Skeletal muscle tissue (tissue), 4 donors: ENCODE results near the gene C1QTNF8. TPM values are rescaled to one million over a fixed set of nuclear protein-coding genes. Genes with fewer than 3 reads are reported as not detected.

Experiments
- H3K27ac ChIP-seq: one replicate; pipeline ENCODE4 v1.7.0; 2013; ENCODE audit warnings: mild to moderate bottlenecking, low read depth, low read length, inconsistent platforms
- H3K27me3 ChIP-seq, 3 donors: one replicate each; pipeline ENCODE4 v1.7.0; 2013; ENCODE audit warnings: low read length in 3 of 3; ENCODE audit not compliant: control insufficient read depth in 3 of 3, insufficient read depth in 3 of 3
- H3K36me3 ChIP-seq, 3 donors: one replicate each; pipeline ENCODE4 v1.7.0; 2013; ENCODE audit warnings: low read length in 3 of 3; ENCODE audit not compliant: control insufficient read depth in 3 of 3, insufficient read depth in 3 of 3
- H3K4me1 ChIP-seq, 3 donors: one replicate each; pipeline ENCODE4 v1.7.0; 2013; ENCODE audit warnings: low read length in 3 of 3, mild to moderate bottlenecking in 3 of 3; ENCODE audit not compliant: control insufficient read depth in 3 of 3, insufficient read depth in 3 of 3
- H3K4me3 ChIP-seq, 3 donors: one replicate each; pipeline ENCODE4 v1.7.0; 2013; ENCODE audit warnings: low read length in 3 of 3
- H3K9ac ChIP-seq, 3 donors: one replicate each; pipeline ENCODE4 v1.7.0; 2013; ENCODE audit warnings: low read length in 3 of 3, mild to moderate bottlenecking in 3 of 3, moderate library complexity in 2 of 3, low read depth in 1 of 3
- H3K9me3 ChIP-seq, 3 donors: one replicate each; pipeline ENCODE4 v1.7.0; 2013; ENCODE audit warnings: low read length in 3 of 3; ENCODE audit not compliant: control insufficient read depth in 3 of 3
- total RNA-seq: library from RNA; depleted of rRNA; stranded (reverse); fragments of >200 nt; gene quantifications from one replicate; pipeline ENCODE4 v1.2.3, GENCODE V29; 2014
- donor health status: Osteomylitis.

Gene C1QTNF8
- total RNA-seq, 1 donor from 2014 or later: not detected

DNA sequence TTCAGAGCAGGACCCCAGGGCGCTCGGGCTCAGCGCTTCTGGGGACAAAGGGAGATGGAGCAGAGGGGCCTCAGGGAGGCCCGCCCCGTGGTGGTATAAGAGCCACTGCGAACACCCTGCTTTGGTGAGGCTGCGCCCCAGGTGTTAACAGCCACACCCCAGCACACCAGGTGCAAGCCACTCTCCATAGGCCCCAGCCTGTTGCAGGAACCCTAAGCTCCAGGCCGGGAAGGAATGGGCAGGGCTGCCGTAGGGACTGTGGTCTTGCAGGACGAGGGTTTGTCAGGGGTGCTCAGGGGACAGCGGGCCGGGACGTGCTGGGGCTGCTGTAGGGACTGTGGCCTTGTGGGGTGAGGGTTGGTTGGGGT, 40.5 kb downstream of the C1QTNF8 start:
- H3K4me1 ChIP-seq: peaks cover 0 to 3% (median 0%) of the 10 kb centered on the region in 3 donors
- no peak overlapping the region for H3K9ac ChIP-seq
- peaks cover 15 to 35% (median 31%) of the 10 kb centered on the region in 3 donors for H3K27me3 ChIP-seq
- H3K9me3 ChIP-seq: no peaks in the 10 kb centered on the region
- no peak overlapping the region for H3K27ac ChIP-seq
- H3K36me3 ChIP-seq: no peaks in the 10 kb centered on the region
- no peak overlapping the region for H3K4me3 ChIP-seq

GRCh38 chr16:1054660-1055556, 41.1 kb downstream of the C1QTNF8 start:
- H3K27me3 ChIP-seq: peaks cover 15 to 39% (median 31%) of the 10 kb centered on the region in 3 donors

GRCh38 chr16:1053700-1054368, 42.2 kb downstream of the C1QTNF8 start:
- H3K36me3 ChIP-seq: no peaks in the 10 kb centered on the region
- peaks cover 0 to 3% (median 0%) of the 10 kb centered on the region in 3 donors for H3K4me1 ChIP-seq
- no peak overlapping the region for H3K27ac ChIP-seq
- H3K4me3 ChIP-seq: no peak overlapping the region
- no peaks in the 10 kb centered on the region for H3K9me3 ChIP-seq
- H3K27me3 ChIP-seq: peaks cover 21 to 44% (median 31%) of the 10 kb centered on the region in 3 donors
- H3K9ac ChIP-seq: no peak overlapping the region

More at GRCh38 chr16:1054660-1055556, 41.1 kb downstream of the C1QTNF8 start:
- H3K4me3 ChIP-seq: no peak overlapping the region
- no peaks in the 10 kb centered on the region for H3K9me3 ChIP-seq
- H3K4me1 ChIP-seq: peaks cover 0 to 3% (median 0%) of the 10 kb centered on the region in 3 donors
- H3K36me3 ChIP-seq: no peaks in the 10 kb centered on the region
- no peak overlapping the region for H3K27ac ChIP-seq
- H3K9ac ChIP-seq: no peak overlapping the region

DNA sequence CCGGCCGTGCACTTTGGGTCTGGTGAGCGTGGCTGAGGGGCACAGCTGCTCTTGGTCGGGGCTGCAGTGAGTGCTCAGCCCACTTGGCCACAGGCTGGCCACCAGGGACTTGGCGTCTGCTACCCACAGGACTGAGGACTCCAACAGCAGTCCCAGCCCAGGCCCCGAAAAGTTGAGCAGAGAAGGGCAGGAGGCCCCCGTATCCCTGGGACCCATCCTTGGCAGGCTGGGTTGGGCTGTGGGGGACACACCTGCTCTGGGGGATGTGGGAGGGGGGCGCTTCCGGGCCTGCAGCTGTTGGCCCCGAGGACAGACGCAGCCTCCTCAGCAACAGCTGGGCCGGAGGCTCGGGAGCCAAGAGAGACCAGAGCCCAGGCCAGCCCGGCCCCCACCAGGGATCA, 42.9 kb downstream of the C1QTNF8 start:
- Histone ChIP-seq H3K27ac (no peak overlapping the region), H3K36me3 (no peaks in the 10 kb centered on the region), H3K9ac (no peak overlapping the region)

GRCh38 chr16:1052721-1053120, 43.3 kb downstream of the C1QTNF8 start:
- Histone ChIP-seq H3K4me3 (no peak overlapping the region), H3K4me1 (peaks cover 0 to 7% (median 0%) of the 10 kb centered on the region in 3 donors), H3K9me3 (no peaks in the 10 kb centered on the region), H3K9ac (no peak overlapping the region), H3K36me3 (no peaks in the 10 kb centered on the region), H3K27me3 (peaks cover 26 to 53% (median 41%) of the 10 kb centered on the region in 3 donors), H3K27ac (no peak overlapping the region)

More for the DNA sequence above, 42.9 kb downstream of the C1QTNF8 start:
- Histone ChIP-seq H3K4me3 (no peak overlapping the region), H3K4me1 (peaks cover 0 to 6% (median 0%) of the 10 kb centered on the region in 3 donors), H3K9me3 (no peaks in the 10 kb centered on the region), H3K27me3 (peaks cover 23 to 49% (median 37%) of the 10 kb centered on the region in 3 donors)

GRCh38 chr16:1051446-1051845, 44.6 kb downstream of the C1QTNF8 start:
- Histone ChIP-seq H3K27me3 (peaks cover 37 to 61% (median 54%) of the 10 kb centered on the region in 3 donors), H3K4me3 (no peak overlapping the region), H3K9me3 (no peaks in the 10 kb centered on the region), H3K27ac (no peak overlapping the region), H3K9ac (no peak overlapping the region), H3K4me1 (peaks cover 0 to 4% (median 0%) of the 10 kb centered on the region in 3 donors), H3K36me3 (no peaks in the 10 kb centered on the region)

DNA sequence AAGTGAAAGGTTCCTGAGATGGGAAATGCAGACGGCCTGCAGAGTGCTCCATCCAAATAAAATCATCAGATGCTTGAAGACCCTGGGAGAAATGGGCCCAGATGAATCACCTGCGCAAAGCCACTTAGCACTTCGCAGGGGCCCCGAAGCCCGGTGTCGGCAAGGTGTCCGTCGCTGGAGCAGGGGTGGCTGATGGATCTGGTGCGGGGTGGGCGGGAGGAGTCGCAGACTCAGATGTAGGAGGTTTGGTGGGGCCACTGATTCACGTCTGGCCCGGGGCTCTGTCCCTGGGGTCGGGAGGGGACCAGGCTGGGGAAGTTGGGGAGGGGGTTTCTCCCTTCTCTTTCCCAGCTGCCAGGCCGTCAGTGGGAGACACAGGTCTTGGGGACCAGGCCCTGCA, 45.1 kb downstream of the C1QTNF8 start:
- H3K4me3 ChIP-seq: no peak overlapping the region
- H3K4me1 ChIP-seq: peaks cover 0 to 4% (median 0%) of the 10 kb centered on the region in 3 donors
- H3K27ac ChIP-seq: no peak overlapping the region
- no peaks in the 10 kb centered on the region for H3K9me3 ChIP-seq
- no peak overlapping the region for H3K9ac ChIP-seq
- H3K27me3 ChIP-seq: peaks cover 40 to 66% (median 56%) of the 10 kb centered on the region in 3 donors
- H3K36me3 ChIP-seq: no peaks in the 10 kb centered on the region

- no peak overlapping the region for H3K4me3 ChIP-seq
- H3K9me3 ChIP-seq: no peaks in the 10 kb centered on the region
- no peaks in the 10 kb centered on the region for H3K36me3 ChIP-seq
- H3K27me3 ChIP-seq: peaks cover 42 to 69% (median 55%) of the 10 kb centered on the region in 3 donors
- peaks cover 0 to 7% (median 2%) of the 10 kb centered on the region in 3 donors for H3K4me1 ChIP-seq
- no peak overlapping the region for H3K27ac ChIP-seq
- H3K9ac ChIP-seq: no peak overlapping the region
Measured at GRCh38 chr16:1050516-1050915, 45.5 kb downstream of the C1QTNF8 start.

DNA sequence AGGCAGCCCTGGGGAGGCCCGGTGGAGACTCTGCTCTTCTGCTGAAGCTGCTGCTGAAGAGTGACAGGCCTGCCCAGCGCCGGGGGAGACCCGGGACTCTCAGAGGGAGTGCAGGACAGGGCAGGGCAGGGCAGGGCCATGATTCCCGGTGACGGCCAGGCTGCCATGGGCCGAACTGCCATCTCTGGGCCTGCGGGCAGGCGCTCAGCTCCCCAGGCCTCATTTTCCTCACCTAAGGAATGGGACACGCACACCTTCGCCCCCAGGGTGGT, 46.1 kb downstream of the C1QTNF8 start:
- no peak overlapping the region for H3K9ac ChIP-seq
- peaks cover 0 to 9% (median 5%) of the 10 kb centered on the region in 3 donors for H3K4me1 ChIP-seq
- H3K27me3 ChIP-seq: peaks cover 48 to 69% (median 58%) of the 10 kb centered on the region in 3 donors
- H3K36me3 ChIP-seq: no peaks in the 10 kb centered on the region
- no peaks in the 10 kb centered on the region for H3K9me3 ChIP-seq
- no peak overlapping the region for H3K4me3 ChIP-seq
- no peak overlapping the region for H3K27ac ChIP-seq
